Measurements from ENCODE around the gene KAT5. TPM values are rescaled to one million over a fixed set of nuclear protein-coding genes. Genes with fewer than 3 reads are reported as not detected.
"Not testable (repeated sequence)": the region's sequence is repeated elsewhere in the genome, so short reads cannot be mapped to it uniquely, and the experiment has no call there.

The KAT5 gene
- total and polyA plus RNA-seq, 2 donors (not counting 1 experiment from before 2014, with no cell fraction given): 84.6 to 142 TPM

- Histone ChIP-seq H4K20me1 (ENCODE audit: control insufficient read depth, insufficient read depth, low read length, poor library complexity, severe bottlenecking) (peaks cover 4% of the 10 kb centered on the region), H3K4me3 (ENCODE audit: control extremely low read depth in 1 of 5, extremely low read depth in 1 of 5, insufficient read depth in 1 of 5, low read depth in 2 of 5, low read length in 4 of 5) (no peak overlapping the region), H3K27ac (ENCODE audit: low read length in 2 of 2) (no peak overlapping the region), H3K4me2 (replicated peaks; ENCODE audit: low read depth, low read length, poor library complexity, severe bottlenecking) (no peak overlapping the region), H3K79me2 (ENCODE audit: control insufficient read depth, insufficient read depth, low read length) (peaks cover 13% of the 10 kb centered on the region), H3K36me3 (replicated peaks in 1 of 2; ENCODE audit: control extremely low read depth in 1 of 2, control insufficient read depth in 1 of 2, extremely low read depth in 1 of 2, insufficient read depth in 2 of 2, low read length in 1 of 2) (no peaks in the 10 kb centered on the region), H3K4me1 (ENCODE audit: control insufficient read depth in 2 of 2, insufficient read depth in 2 of 2, low read length in 2 of 2) (peaks cover 0 to 4% of the 10 kb centered on the region in 2 donors), H2AFZ (ENCODE audit: insufficient read depth, low read depth, low read length, poor library complexity, severe bottlenecking) (no peak overlapping the region), H3K27me3 (replicated peaks in 1 of 4; ENCODE audit: control extremely low read depth in 1 of 4, control insufficient read depth in 3 of 4, insufficient read depth in 4 of 4, low read length in 3 of 4) (no peaks in the 10 kb centered on the region), H3K9me3 (ENCODE audit: control extremely low read depth in 1 of 3, control insufficient read depth in 2 of 3, insufficient read depth in 1 of 3, low read length in 2 of 3) (peaks cover 0 to 1% (median 0%) of the 10 kb centered on the region in 3 donors), H3K9ac (ENCODE audit: low read length) (no peak overlapping the region)
- DNase-seq (no peak), ATAC-seq (ENCODE audit: low read depth) (no peak)
- POLR2A ChIA-PET: no interaction called here
- Mint-ChIP-seq H3K4me1 (peaks cover 3% of the 10 kb centered on the region), H3K4me3 (no peak overlapping the region), H3K27ac (no peak overlapping the region), H3K9me3 (ENCODE audit: insufficient read depth) (no peaks in the 10 kb centered on the region), H3K27me3 (peaks cover under 1% of the 10 kb centered on the region)
- no peak for TF ChIP-seq CTCF (IDR thresholded peaks at IDR 0.05)
- no peak for TF ChIP-seq EZH2 (IDR thresholded peaks at IDR 0.05; ENCODE audit: borderline replicate concordance, insufficient read depth, low read depth, low read length, poor library complexity, severe bottlenecking)
- CTCF ChIA-PET: interaction anchor here (0.9 to 2.3 kb wide), 2 partner anchors 10 to 13 kb away, joined by 3 to 10 read pairs; partner anchors contain the start of gene AP5B1
- intact Hi-C loops (cut with micrococcal nuclease): loop anchor here (5.0 kb wide), 1 partner anchor 51 kb away; no protein-coding TSS in a partner anchor
- WGBS (ENCODE audit: insufficient coverage): 18% methylated on average over 2 of the region's 7 CpGs
These were observed 54.5 kb downstream of the KAT5 start for GRCh38 chr11:65766535-65766934.

- Mint-ChIP-seq H3K4me1 (peaks cover 3% of the 10 kb centered on the region), H3K4me3 (no peak overlapping the region), H3K27me3 (no peaks in the 10 kb centered on the region), H3K9me3 (ENCODE audit: insufficient read depth) (no peaks in the 10 kb centered on the region), H3K27ac (no peak overlapping the region)
- H3K4me3 ChIP-seq (ENCODE audit: control extremely low read depth in 1 of 5, extremely low read depth in 1 of 5, insufficient read depth in 1 of 5, low read depth in 2 of 5, low read length in 4 of 5): no peak overlapping the region
- no peak overlapping the region for H3K27ac ChIP-seq (ENCODE audit: low read length in 2 of 2)
- CTCF ChIA-PET: interaction anchor here (0.9 to 2.3 kb wide), 7 partner anchors 9 to 73 kb away, joined by 3 to 10 read pairs (median 4); partner anchors contain the start of genes AP5B1, KAT5 and RNASEH2C
- no peak for TF ChIP-seq CTCF (IDR thresholded peaks at IDR 0.05)
- H3K4me2 ChIP-seq (replicated peaks; ENCODE audit: low read depth, low read length, poor library complexity, severe bottlenecking): no peak overlapping the region
- peaks cover 13% of the 10 kb centered on the region for H3K79me2 ChIP-seq (ENCODE audit: control insufficient read depth, insufficient read depth, low read length)
- ATAC-seq (ENCODE audit: low read depth) (no peak), DNase-seq (no peak)
- intact Hi-C loops (cut with micrococcal nuclease): loop anchor here (5.0 kb wide), 1 partner anchor 50 kb away; no protein-coding TSS in a partner anchor
- no peak overlapping the region for H3K9ac ChIP-seq (ENCODE audit: low read length)
- 100% methylated on average over 1 of the region's 10 CpGs for WGBS (ENCODE audit: insufficient coverage)
- peaks cover 4% of the 10 kb centered on the region for H4K20me1 ChIP-seq (ENCODE audit: control insufficient read depth, insufficient read depth, low read length, poor library complexity, severe bottlenecking)
- no peaks in the 10 kb centered on the region for H3K36me3 ChIP-seq (replicated peaks in 1 of 2; ENCODE audit: control extremely low read depth in 1 of 2, control insufficient read depth in 1 of 2, extremely low read depth in 1 of 2, insufficient read depth in 2 of 2, low read length in 1 of 2)
- H3K27me3 ChIP-seq (replicated peaks in 1 of 4; ENCODE audit: control extremely low read depth in 1 of 4, control insufficient read depth in 3 of 4, insufficient read depth in 4 of 4, low read length in 3 of 4): no peaks in the 10 kb centered on the region
- POLR2A ChIA-PET: interaction anchor here (0.5 kb wide), 1 partner anchor 17 kb away, joined by 7 read pairs; no protein-coding TSS in a partner anchor
- H2AFZ ChIP-seq (ENCODE audit: insufficient read depth, low read depth, low read length, poor library complexity, severe bottlenecking): no peak overlapping the region
- H3K4me1 ChIP-seq (ENCODE audit: control insufficient read depth in 2 of 2, insufficient read depth in 2 of 2, low read length in 2 of 2): peaks cover 0 to 4% of the 10 kb centered on the region in 2 donors
- no peaks in the 10 kb centered on the region for H3K9me3 ChIP-seq (ENCODE audit: control extremely low read depth in 1 of 3, control insufficient read depth in 2 of 3, insufficient read depth in 1 of 3, low read length in 2 of 3)
These were observed 55.4 kb downstream of the KAT5 start for GRCh38 chr11:65767406-65767805.

GRCh38 chr11:65767806-65768205 is 55.8 kb downstream of the KAT5 start:
- ATAC-seq (ENCODE audit: low read depth); H3K4me2 ChIP-seq (replicated peaks; ENCODE audit: low read depth, low read length, poor library complexity, severe bottlenecking); H3K9me3 Mint-ChIP-seq (ENCODE audit: insufficient read depth); DNase-seq; H3K27ac Mint-ChIP-seq; H3K4me3 Mint-ChIP-seq; H3K27me3 Mint-ChIP-seq; H3K4me3 ChIP-seq (ENCODE audit: control extremely low read depth in 1 of 5, extremely low read depth in 1 of 5, insufficient read depth in 1 of 5, low read depth in 2 of 5, low read length in 4 of 5); H3K9me3 ChIP-seq (ENCODE audit: control extremely low read depth in 1 of 3, control insufficient read depth in 2 of 3, insufficient read depth in 1 of 3, low read length in 2 of 3); H2AFZ ChIP-seq (ENCODE audit: insufficient read depth, low read depth, low read length, poor library complexity, severe bottlenecking); H3K9ac ChIP-seq (ENCODE audit: low read length); H3K27me3 ChIP-seq (replicated peaks in 1 of 4; ENCODE audit: control extremely low read depth in 1 of 4, control insufficient read depth in 3 of 4, insufficient read depth in 4 of 4, low read length in 3 of 4); H4K20me1 ChIP-seq (ENCODE audit: control insufficient read depth, insufficient read depth, low read length, poor library complexity, severe bottlenecking); H3K4me1 Mint-ChIP-seq; H3K4me1 ChIP-seq (ENCODE audit: control insufficient read depth in 2 of 2, insufficient read depth in 2 of 2, low read length in 2 of 2); H3K27ac ChIP-seq (ENCODE audit: low read length in 2 of 2); H3K36me3 ChIP-seq (replicated peaks in 1 of 2; ENCODE audit: control extremely low read depth in 1 of 2, control insufficient read depth in 1 of 2, extremely low read depth in 1 of 2, insufficient read depth in 2 of 2, low read length in 1 of 2): not testable (repeated sequence)
- CTCF ChIA-PET: interaction anchor here (0.9 to 2.3 kb wide), 7 partner anchors 9 to 74 kb away, joined by 3 to 10 read pairs (median 4); partner anchors contain the start of genes AP5B1, KAT5 and RNASEH2C
- POLR2A ChIA-PET: interaction anchor here (0.7 kb wide), 1 partner anchor 23 kb away, joined by 3 read pairs; no protein-coding TSS in a partner anchor
- intact Hi-C loops (cut with micrococcal nuclease): loop anchor here (5.0 kb wide), 1 partner anchor 49 kb away; no protein-coding TSS in a partner anchor
- 80% methylated on average over 1 of the region's 5 CpGs for WGBS (ENCODE audit: insufficient coverage)
- H3K79me2 ChIP-seq (ENCODE audit: control insufficient read depth, insufficient read depth, low read length): peaks cover 13% of the 10 kb centered on the region

Data from B cell (primary cell).